ENCODE data around the gene TEX11.
"Not testable (repeated sequence)": the region's sequence is repeated elsewhere in the genome, so short reads cannot be mapped to it uniquely, and the experiment has no call there.

Gene TEX11

GRCh38 chrX:70908541-70908940 lies at the start of gene TEX11:
Gene TEX11, minus strand, starts transcription at chrX:70908711. Its CDS starts 922 bp downstream, at chrX:70907789.
- no peak for DNase-seq

GRCh38 chrX:70954871-70955270 lies 46.4 kb upstream of the TEX11 start:
- no peak for DNase-seq

GRCh38 chrX:70924294-70924911 lies 15.9 kb upstream of the TEX11 start:
- no peak for DNase-seq

GRCh38 chrX:70922774-70923473 lies 14.4 kb upstream of the TEX11 start:
- no peak for DNase-seq

- no peak for DNase-seq
Measured at GRCh38 chrX:70921709-70922352, 13.3 kb upstream of the TEX11 start.

- DNase-seq = no peak
Measured at GRCh38 chrX:70916754-70917153, 8.2 kb upstream of the TEX11 start.

GRCh38 chrX:70907900-70908299 lies 611 bp downstream of the TEX11 start:
- no peak for DNase-seq

GRCh38 chrX:70901465-70901864 lies 7.0 kb downstream of the TEX11 start:
- no peak for DNase-seq

- DNase-seq = not testable (repeated sequence)
Measured at GRCh38 chrX:70890441-70890840, 18.1 kb downstream of the TEX11 start.

- DNase-seq = peak in 1 of 2 donors; percentile 10
Measured at GRCh38 chrX:70878902-70879301, 29.6 kb downstream of the TEX11 start.

GRCh38 chrX:70852294-70852693 lies 56.2 kb downstream of the TEX11 start:
- no peak for DNase-seq

GRCh38 chrX:70844081-70844480 lies 64.4 kb downstream of the TEX11 start:
- DNase-seq = not testable (repeated sequence)

- not testable (repeated sequence) for DNase-seq
Measured at GRCh38 chrX:70843620-70844019, 64.9 kb downstream of the TEX11 start.

GRCh38 chrX:70834589-70834988 lies 73.9 kb downstream of the TEX11 start:
- no peak for DNase-seq

GRCh38 chrX:70826715-70827114 lies 81.8 kb downstream of the TEX11 start:
- DNase-seq = no peak

GRCh38 chrX:70825366-70825765 lies 83.1 kb downstream of the TEX11 start:
- DNase-seq = no peak

- DNase-seq = no peak
Measured at GRCh38 chrX:70808942-70809940, 99.3 kb downstream of the TEX11 start.

- DNase-seq = no peak
Measured at GRCh38 chrX:70806081-70806480, 102.4 kb downstream of the TEX11 start.

- not testable (repeated sequence) for DNase-seq
Measured at GRCh38 chrX:70796742-70797141, 111.8 kb downstream of the TEX11 start.

- DNase-seq = no peak
Measured at GRCh38 chrX:70774223-70774622, 134.3 kb downstream of the TEX11 start.

- DNase-seq = peak in 1 of 2 donors; percentile 1
Measured at GRCh38 chrX:70769659-70770227, 138.8 kb downstream of the TEX11 start.

GRCh38 chrX:70762285-70762684 lies 146.2 kb downstream of the TEX11 start:
- DNase-seq = no peak
